DOHH2 (cell line): ENCODE data around the gene SRPRA.

Experiments
- CTCF ChIP-seq: fragments of 200-600 bp; sonication (generic); IDR thresholded peaks from one replicate; pipeline ENCODE4 v1.5.1; 2014; ENCODE audit warnings: antibody characterized with exemption, mild to moderate bottlenecking, low read depth, low read length; ENCODE audit not compliant: poor library complexity, severe bottlenecking
- EZH2phosphoT487 ChIP-seq: fragments of 200-600 bp; sonication (generic); IDR thresholded peaks from 2 replicates; pipeline ENCODE4 v1.6.1; 2017; ENCODE audit warnings: borderline replicate concordance, mild to moderate bottlenecking, antibody characterized with exemption, low read length, moderate library complexity, mixed read lengths

GRCh38 chr11:126282736-126283591 is 14.3 kb upstream of the SRPRA start, which contains the start of gene TIRAP:
- TF ChIP-seq CTCF = no peak
- TF ChIP-seq EZH2phosphoT487 = no peak
